DND-41 (cell line): ENCODE results near the gene UHRF1.

Experiments used
- ATAC-seq: fragments of 200-7000 bp; cut with Tn5 transposase; 3 replicates; pipeline ENCODE4 v1.9.1; 2021; ENCODE audit warnings: low read depth; ENCODE audit not compliant: insufficient read depth
- DNase-seq: peaks from one replicate; pipeline ENCODE4 v3.0.0-alpha.2; 2020
- H2AFZ ChIP-seq: 2 replicates; pipeline ENCODE4 v1.6.0; 2012; ENCODE audit warnings: low read depth, low read length
- H3K27ac ChIP-seq: 2 replicates; pipeline ENCODE4 v1.5.1; 2012; ENCODE audit warnings: low read length, inconsistent platforms
- H3K27me3 ChIP-seq: fragments of 200-600 bp; sonication (generic); 2 replicates; pipeline ENCODE4 v1.6.0; 2012; ENCODE audit warnings: low read length, mild to moderate bottlenecking, inconsistent platforms; ENCODE audit not compliant: insufficient read depth, poor library complexity
- H3K36me3 ChIP-seq: 2 replicates; pipeline ENCODE4 v1.5.1; 2012; ENCODE audit warnings: low read length, inconsistent platforms; ENCODE audit not compliant: insufficient read depth
- H3K4me1 ChIP-seq: 2 replicates; pipeline ENCODE4 v1.5.1; 2012; ENCODE audit warnings: mild to moderate bottlenecking, low read length; ENCODE audit not compliant: insufficient read depth
- H3K4me2 ChIP-seq: 2 replicates; pipeline ENCODE4 v1.6.0; 2012; ENCODE audit warnings: mild to moderate bottlenecking, moderate library complexity, low read length, inconsistent platforms; ENCODE audit not compliant: insufficient read depth
- H3K4me3 ChIP-seq, 2 experiments: fragments of 200-600 bp in 1 of 2; shearing (Covaris generic) in 1 of 2; 2 replicates each; pipeline ENCODE4 v1.5.1; 2012 to 2016; ENCODE audit warnings: inconsistent platforms in 2 of 2, low read length in 2 of 2, mild to moderate bottlenecking in 2 of 2, low read depth in 1 of 2, moderate library complexity in 1 of 2
- H3K79me2 ChIP-seq: 2 replicates; pipeline ENCODE4 v1.6.0; 2012; ENCODE audit warnings: low read length, inconsistent platforms; ENCODE audit not compliant: insufficient read depth
- H3K9ac ChIP-seq: 2 replicates; pipeline ENCODE4 v1.6.0; 2012; ENCODE audit warnings: low read depth, mild to moderate bottlenecking, inconsistent platforms, low read length, moderate library complexity
- H3K9me3 ChIP-seq: 2 replicates; pipeline ENCODE4 v1.5.1; 2012; ENCODE audit warnings: low read length, moderate library complexity, mild to moderate bottlenecking, inconsistent platforms; ENCODE audit not compliant: insufficient read depth, severe bottlenecking
- H4K20me1 ChIP-seq: 2 replicates; pipeline ENCODE4 v1.6.0; 2012; ENCODE audit warnings: low read length; ENCODE audit not compliant: insufficient read depth
- EZH2 ChIP-seq: IDR thresholded peaks from 3 replicates; pipeline ENCODE4 v1.6.1; 2012; ENCODE audit warnings: borderline replicate concordance, low read depth, mild to moderate bottlenecking, moderate library complexity, low read length, inconsistent platforms; ENCODE audit not compliant: severe bottlenecking
- TF ChIP-seq, protein P1 (sequence below): IDR thresholded peaks from 2 replicates; pipeline ENCODE4 v1.5.1; 2012; ENCODE audit warnings: borderline replicate concordance, low read length, moderate library complexity, mild to moderate bottlenecking; ENCODE audit not compliant: poor library complexity, severe bottlenecking; ENCODE audit errors: extremely low read depth

Gene UHRF1

DNA sequence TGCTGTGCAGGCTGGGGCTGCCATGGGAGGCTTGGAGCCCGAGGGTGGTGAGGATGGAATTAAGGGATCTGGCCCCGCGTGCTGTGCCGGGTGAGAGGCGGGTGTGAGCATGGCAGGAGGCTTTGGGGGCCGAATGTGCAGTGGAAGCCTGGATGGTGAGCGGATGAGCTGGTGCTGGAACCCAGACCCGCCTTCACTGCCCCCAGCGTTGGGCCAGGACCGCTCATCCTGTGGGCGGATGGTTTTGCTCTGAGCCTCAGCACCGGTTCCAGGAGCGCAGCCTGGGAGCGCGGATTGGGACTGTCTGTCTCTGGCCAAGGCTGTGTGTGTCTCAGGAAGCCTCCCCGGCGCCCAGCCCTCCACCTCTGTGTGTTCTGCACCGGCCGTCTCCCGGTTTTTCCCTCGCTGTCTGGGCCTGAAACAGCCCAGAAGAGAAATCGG is 76.3 kb downstream of the UHRF1 start:
- Histone ChIP-seq H3K4me3 (no peak overlapping the region), H3K4me1 (no peaks in the 10 kb centered on the region), H3K9ac (no peak overlapping the region), H3K27ac (no peak overlapping the region), H2AFZ (no peak overlapping the region), H4K20me1 (peaks cover 76% of the 10 kb centered on the region), H3K4me2 (no peak overlapping the region), H3K79me2 (peaks cover 96% of the 10 kb centered on the region), H3K9me3 (no peaks in the 10 kb centered on the region), H3K36me3 (peaks cover 4% of the 10 kb centered on the region), H3K27me3 (no peaks in the 10 kb centered on the region)
- ATAC-seq (no peak), DNase-seq (no peak)
- no peak for TF ChIP-seq EZH2

DNA sequence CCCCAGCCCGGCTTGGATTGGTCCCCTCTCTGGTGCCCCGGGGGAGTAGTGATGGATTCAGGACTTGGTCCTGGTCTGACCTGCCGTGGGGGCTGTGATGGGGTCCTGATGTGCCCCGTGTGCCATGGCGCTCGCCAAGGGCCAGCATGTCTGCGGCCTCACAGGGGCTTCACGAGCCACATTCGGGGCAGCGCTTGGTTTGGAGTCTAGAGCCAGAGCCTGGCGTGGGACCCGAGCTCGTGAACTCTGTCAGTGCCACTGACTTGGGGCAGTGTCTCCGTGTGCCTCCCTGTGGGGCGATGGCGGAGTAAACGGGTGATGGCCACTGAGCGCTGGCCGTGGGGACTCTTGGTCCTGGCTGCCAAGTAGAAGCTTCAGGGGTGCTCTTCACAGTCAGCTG is 76.8 kb downstream of the UHRF1 start:
- H3K4me1 ChIP-seq, result no peaks in the 10 kb centered on the region
- H3K4me3 ChIP-seq, result no peak overlapping the region
- peaks cover 4% of the 10 kb centered on the region for H3K36me3 ChIP-seq
- no peak for ATAC-seq
- H3K27me3 ChIP-seq, result no peaks in the 10 kb centered on the region
- no peak overlapping the region for H3K4me2 ChIP-seq
- H3K9me3 ChIP-seq, result no peaks in the 10 kb centered on the region
- no peak overlapping the region for H3K27ac ChIP-seq
- H2AFZ ChIP-seq, result no peak overlapping the region
- DNase-seq, result no peak
- peaks cover 96% of the 10 kb centered on the region for H3K79me2 ChIP-seq
- no peak for TF ChIP-seq EZH2
- TF ChIP-seq, protein P1, sequence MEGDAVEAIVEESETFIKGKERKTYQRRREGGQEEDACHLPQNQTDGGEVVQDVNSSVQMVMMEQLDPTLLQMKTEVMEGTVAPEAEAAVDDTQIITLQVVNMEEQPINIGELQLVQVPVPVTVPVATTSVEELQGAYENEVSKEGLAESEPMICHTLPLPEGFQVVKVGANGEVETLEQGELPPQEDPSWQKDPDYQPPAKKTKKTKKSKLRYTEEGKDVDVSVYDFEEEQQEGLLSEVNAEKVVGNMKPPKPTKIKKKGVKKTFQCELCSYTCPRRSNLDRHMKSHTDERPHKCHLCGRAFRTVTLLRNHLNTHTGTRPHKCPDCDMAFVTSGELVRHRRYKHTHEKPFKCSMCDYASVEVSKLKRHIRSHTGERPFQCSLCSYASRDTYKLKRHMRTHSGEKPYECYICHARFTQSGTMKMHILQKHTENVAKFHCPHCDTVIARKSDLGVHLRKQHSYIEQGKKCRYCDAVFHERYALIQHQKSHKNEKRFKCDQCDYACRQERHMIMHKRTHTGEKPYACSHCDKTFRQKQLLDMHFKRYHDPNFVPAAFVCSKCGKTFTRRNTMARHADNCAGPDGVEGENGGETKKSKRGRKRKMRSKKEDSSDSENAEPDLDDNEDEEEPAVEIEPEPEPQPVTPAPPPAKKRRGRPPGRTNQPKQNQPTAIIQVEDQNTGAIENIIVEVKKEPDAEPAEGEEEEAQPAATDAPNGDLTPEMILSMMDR, result no peak
- no peak overlapping the region for H3K9ac ChIP-seq
- H4K20me1 ChIP-seq, result peaks cover 73% of the 10 kb centered on the region

DNA sequence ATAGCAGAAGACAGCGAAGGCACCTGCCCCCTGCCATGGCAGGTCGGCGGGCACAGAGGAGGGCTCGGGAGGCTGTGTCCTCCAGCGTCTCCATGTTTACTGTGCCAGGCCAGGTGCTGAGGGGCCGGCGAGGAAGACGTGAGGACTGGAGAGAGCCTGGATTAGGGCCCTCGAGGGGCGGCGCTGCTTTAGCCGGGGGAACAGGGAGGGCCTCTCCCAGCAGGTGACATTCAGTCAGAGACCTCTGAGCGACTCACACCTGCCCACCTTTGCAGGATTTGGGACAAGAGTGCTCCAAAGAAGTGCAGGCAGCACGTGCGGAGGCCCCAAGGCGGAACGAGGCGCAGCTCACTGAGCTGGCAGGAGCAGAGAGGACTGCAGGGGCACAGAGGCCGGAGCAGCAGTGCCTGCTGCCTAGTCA is 77.2 kb downstream of the UHRF1 start:
- Histone ChIP-seq H4K20me1 (peaks cover 72% of the 10 kb centered on the region), H3K9ac (no peak overlapping the region), H3K4me2 (no peak overlapping the region), H3K4me1 (no peaks in the 10 kb centered on the region), H3K9me3 (no peaks in the 10 kb centered on the region), H3K36me3 (peaks cover 4% of the 10 kb centered on the region), H2AFZ (no peak overlapping the region), H3K27ac (no peak overlapping the region), H3K79me2 (peaks cover 96% of the 10 kb centered on the region), H3K4me3 (no peak overlapping the region), H3K27me3 (no peaks in the 10 kb centered on the region)
- ATAC-seq, result no peak
- no peak for DNase-seq
- no peak for TF ChIP-seq EZH2
- TF ChIP-seq, protein P1, result no peak

DNA sequence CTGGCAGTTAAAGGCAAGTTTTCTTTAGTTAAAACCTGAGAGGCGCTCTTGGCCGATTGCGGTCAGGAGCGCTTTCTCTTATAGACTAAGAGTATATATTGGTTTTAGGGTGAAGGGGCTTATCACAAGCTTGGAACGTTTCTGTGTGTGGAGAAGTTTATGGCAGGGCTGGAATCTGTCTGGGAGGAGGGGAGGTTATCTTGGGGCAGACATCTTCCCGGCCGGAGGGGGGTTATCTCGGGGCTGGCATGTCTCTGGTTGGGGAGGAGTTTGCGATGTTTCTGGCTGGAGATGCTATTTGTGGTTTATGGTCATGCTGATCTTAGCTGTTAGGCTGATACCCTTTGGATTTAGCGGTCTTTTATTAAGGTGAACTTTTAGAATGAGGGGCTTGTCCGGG is 78.0 kb downstream of the UHRF1 start:
- H3K36me3 ChIP-seq, result peaks cover 4% of the 10 kb centered on the region
- H2AFZ ChIP-seq, result no peak overlapping the region
- TF ChIP-seq, protein P1, result no peak
- no peak for TF ChIP-seq EZH2
- no peak overlapping the region for H3K4me2 ChIP-seq
- peaks cover 74% of the 10 kb centered on the region for H4K20me1 ChIP-seq
- no peak for ATAC-seq
- H3K27ac ChIP-seq, result no peak overlapping the region
- H3K79me2 ChIP-seq, result peaks cover 96% of the 10 kb centered on the region
- no peaks in the 10 kb centered on the region for H3K4me1 ChIP-seq
- H3K9me3 ChIP-seq, result no peaks in the 10 kb centered on the region
- no peaks in the 10 kb centered on the region for H3K27me3 ChIP-seq
- H3K4me3 ChIP-seq, result no peak overlapping the region
- no peak overlapping the region for H3K9ac ChIP-seq
- no peak for DNase-seq
